Mesothelial cell of epicardium (in vitro differentiated cells): ENCODE data around the gene SPPL3. TPM values are rescaled to one million over a fixed set of nuclear protein-coding genes. Genes with fewer than 3 reads are reported as not detected.

Experiments
- DNase-seq, 2 experiments: peaks; one replicate each; pipeline ENCODE4 v3.0.0; 2021; ENCODE audit warnings: low spot score in 2 of 2; ENCODE audit not compliant: unreplicated experiment in 2 of 2
- H3K27ac Mint-ChIP-seq: 2 replicates; pipeline ENCODE4 v1.8.0; 2021; ENCODE audit warnings: mixed read lengths
- H3K27me3 Mint-ChIP-seq: 2 replicates; pipeline ENCODE4 v1.8.0; 2021; ENCODE audit warnings: low read depth, mixed read lengths
- H3K36me3 Mint-ChIP-seq: 2 replicates; pipeline ENCODE4 v1.8.0; 2021; ENCODE audit warnings: mixed read lengths
- H3K4me1 Mint-ChIP-seq: 2 replicates; pipeline ENCODE4 v1.8.0; 2021; ENCODE audit warnings: mixed read lengths
- H3K4me3 Mint-ChIP-seq: 2 replicates; pipeline ENCODE4 v1.8.0; 2021; ENCODE audit warnings: mild to moderate bottlenecking, moderate library complexity, mixed read lengths
- H3K9me3 Mint-ChIP-seq: 2 replicates; pipeline ENCODE4 v1.8.0; 2021; ENCODE audit warnings: mixed read lengths
- total RNA-seq: library from RNA; stranded (reverse); gene quantifications from 3 replicates; pipeline ENCODE4 v1.2.1, GENCODE V29; 2021
- TF ChIP-seq, protein P1 (sequence below): fragments of 200-600 bp; sonication (generic); IDR thresholded peaks from one replicate; pipeline ENCODE4 v1.5.0; 2021; ENCODE audit warnings: antibody characterized with exemption; ENCODE audit not compliant: unreplicated experiment

SPPL3 gene
- total RNA-seq, 1 donor from 2014 or later: 79.8 TPM

DNA sequence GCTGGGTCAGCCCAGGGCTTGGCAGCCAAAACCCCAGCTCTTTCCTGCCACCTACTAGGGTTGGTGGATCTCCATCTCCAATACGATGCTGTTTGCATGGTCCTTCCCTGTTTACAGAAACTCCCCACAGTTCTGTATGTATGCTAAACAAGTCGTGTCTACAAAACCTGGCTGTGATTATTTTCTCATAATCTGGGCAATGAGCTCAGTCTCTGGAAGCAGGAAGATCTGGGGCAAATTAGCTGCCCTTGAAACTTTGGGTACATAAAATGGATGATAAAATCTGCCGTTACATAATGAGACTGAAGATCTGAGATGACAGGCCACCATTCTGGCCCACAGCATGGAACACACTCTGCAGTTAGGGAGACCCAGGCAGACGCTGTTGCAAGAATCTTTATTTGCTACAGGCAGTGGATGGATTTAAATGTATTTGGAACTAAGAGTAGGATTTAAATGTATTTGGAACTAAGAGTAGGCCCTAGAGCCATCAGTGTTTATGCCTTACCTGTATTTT lies 146.9 kb downstream of the SPPL3 start:
- Mint-ChIP-seq H3K27me3 (no peaks in the 10 kb centered on the region), H3K36me3 (peaks cover 17% of the 10 kb centered on the region), H3K9me3 (peaks cover 13% of the 10 kb centered on the region), H3K4me3 (no peak overlapping the region), H3K4me1 (peaks cover 32% of the 10 kb centered on the region), H3K27ac (no peak overlapping the region)
- no peak for DNase-seq
- TF ChIP-seq, protein P1, sequence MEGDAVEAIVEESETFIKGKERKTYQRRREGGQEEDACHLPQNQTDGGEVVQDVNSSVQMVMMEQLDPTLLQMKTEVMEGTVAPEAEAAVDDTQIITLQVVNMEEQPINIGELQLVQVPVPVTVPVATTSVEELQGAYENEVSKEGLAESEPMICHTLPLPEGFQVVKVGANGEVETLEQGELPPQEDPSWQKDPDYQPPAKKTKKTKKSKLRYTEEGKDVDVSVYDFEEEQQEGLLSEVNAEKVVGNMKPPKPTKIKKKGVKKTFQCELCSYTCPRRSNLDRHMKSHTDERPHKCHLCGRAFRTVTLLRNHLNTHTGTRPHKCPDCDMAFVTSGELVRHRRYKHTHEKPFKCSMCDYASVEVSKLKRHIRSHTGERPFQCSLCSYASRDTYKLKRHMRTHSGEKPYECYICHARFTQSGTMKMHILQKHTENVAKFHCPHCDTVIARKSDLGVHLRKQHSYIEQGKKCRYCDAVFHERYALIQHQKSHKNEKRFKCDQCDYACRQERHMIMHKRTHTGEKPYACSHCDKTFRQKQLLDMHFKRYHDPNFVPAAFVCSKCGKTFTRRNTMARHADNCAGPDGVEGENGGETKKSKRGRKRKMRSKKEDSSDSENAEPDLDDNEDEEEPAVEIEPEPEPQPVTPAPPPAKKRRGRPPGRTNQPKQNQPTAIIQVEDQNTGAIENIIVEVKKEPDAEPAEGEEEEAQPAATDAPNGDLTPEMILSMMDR: no peak

DNA sequence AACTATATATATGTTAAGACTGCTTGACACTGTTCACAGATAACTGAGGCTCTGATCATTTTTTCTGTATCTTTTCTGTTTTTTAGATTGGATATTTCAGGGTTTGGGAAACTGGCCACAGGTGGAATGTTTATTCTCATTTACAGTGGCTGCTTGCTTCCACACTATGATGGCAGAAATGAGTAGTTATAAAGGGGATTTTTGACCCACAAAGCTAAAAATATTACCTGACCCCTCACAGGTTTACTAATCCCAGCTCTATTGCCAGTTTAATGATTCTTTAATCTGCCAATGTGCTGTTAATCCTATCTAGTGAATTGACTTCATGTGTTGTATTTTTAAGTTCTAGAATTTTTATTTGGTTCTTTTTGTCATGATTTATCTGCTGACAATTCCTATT lies 148.9 kb downstream of the SPPL3 start:
- TF ChIP-seq, protein P1: no peak
- H3K27me3 Mint-ChIP-seq: no peaks in the 10 kb centered on the region
- peaks cover 12% of the 10 kb centered on the region for H3K4me1 Mint-ChIP-seq
- no peak overlapping the region for H3K4me3 Mint-ChIP-seq
- no peak for DNase-seq
- H3K9me3 Mint-ChIP-seq: peaks cover 13% of the 10 kb centered on the region
- H3K27ac Mint-ChIP-seq: no peak overlapping the region
- H3K36me3 Mint-ChIP-seq: peaks cover 12% of the 10 kb centered on the region

- peaks cover 13% of the 10 kb centered on the region for H3K9me3 Mint-ChIP-seq
- DNase-seq: no peak
Measured at GRCh38 chr12:120754792-120755191, 149.4 kb downstream of the SPPL3 start.

DNA sequence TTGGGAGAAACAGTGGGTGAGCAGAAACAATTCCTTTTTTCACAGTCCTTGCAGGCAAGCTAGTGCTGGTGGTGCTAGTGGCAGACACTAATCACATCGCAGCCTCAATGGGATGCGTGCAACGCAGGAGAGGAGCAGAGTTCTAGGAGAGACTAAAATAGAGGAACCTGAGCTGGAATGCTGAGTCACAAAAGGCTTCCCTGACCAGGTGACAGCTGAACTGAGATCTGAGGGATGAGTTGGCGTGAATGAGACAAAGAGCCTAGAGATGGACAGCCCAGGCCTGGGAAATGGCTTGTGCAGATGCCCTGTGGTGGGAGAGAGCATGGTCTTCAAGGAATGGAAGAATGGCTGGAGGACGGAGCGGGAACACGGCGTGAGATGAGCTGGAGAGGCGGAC lies 152.8 kb downstream of the SPPL3 start:
- H3K9me3 Mint-ChIP-seq: peaks cover 13% of the 10 kb centered on the region
- no peaks in the 10 kb centered on the region for H3K27me3 Mint-ChIP-seq
- no peak overlapping the region for H3K4me3 Mint-ChIP-seq
- no peak for DNase-seq
- TF ChIP-seq, protein P1: no peak
- no peak overlapping the region for H3K27ac Mint-ChIP-seq
- no peaks in the 10 kb centered on the region for H3K4me1 Mint-ChIP-seq
- peaks cover 4% of the 10 kb centered on the region for H3K36me3 Mint-ChIP-seq

More at GRCh38 chr12:120754792-120755191, 149.4 kb downstream of the SPPL3 start:
- Mint-ChIP-seq H3K27ac (no peak overlapping the region), H3K4me3 (no peak overlapping the region), H3K4me1 (peaks cover 8% of the 10 kb centered on the region), H3K36me3 (peaks cover 10% of the 10 kb centered on the region), H3K27me3 (no peaks in the 10 kb centered on the region)
- TF ChIP-seq, protein P1: no peak

DNA sequence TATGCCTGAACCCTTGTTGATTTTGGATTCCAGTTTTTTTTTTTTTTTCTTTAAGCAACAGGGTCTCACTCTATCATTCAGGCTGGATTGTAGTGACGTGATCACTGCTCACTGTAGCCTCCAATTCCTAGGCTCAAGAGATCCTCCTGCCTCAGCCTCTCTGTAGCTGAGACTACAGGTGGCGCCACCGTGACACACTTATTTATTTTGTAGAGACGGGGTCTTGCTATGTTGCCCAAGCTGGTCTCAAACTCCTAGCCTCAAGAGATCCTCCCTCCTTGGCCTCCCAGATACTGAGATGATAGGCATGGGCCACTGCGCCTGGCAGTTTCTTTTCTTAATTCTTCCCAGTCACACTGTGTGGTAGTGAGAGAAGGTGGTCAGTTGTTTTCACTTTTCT lies 153.4 kb downstream of the SPPL3 start:
- Mint-ChIP-seq H3K36me3 (peaks cover 4% of the 10 kb centered on the region), H3K27ac (no peak overlapping the region), H3K9me3 (peaks cover 13% of the 10 kb centered on the region), H3K4me1 (no peaks in the 10 kb centered on the region), H3K4me3 (no peak overlapping the region), H3K27me3 (no peaks in the 10 kb centered on the region)
- TF ChIP-seq, protein P1: no peak
- DNase-seq: no peak

DNA sequence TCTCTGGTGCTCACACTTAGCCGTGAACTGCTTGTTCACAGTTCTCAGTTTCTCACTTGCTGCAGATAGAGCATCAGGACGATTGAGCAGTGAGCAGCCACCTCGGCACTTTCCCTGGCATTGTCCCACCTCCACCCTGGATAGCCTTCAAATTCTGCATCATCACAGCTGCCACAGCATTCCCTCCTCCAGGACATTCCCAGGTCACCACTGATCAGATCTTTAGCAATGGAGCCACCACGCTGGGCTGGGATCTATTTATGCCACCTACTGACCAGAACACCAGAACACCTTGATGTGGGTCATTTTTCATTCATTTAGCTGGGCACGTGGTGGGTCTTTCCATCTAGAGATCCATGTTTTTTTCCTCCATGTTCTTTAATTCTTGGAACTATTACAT lies 154.9 kb downstream of the SPPL3 start:
- Mint-ChIP-seq H3K27ac (no peak overlapping the region), H3K4me1 (no peaks in the 10 kb centered on the region), H3K27me3 (no peaks in the 10 kb centered on the region), H3K9me3 (peaks cover 3% of the 10 kb centered on the region), H3K36me3 (no peaks in the 10 kb centered on the region), H3K4me3 (no peak overlapping the region)
- TF ChIP-seq, protein P1: no peak
- no peak for DNase-seq
